ENCODE results near the gene PIGR. TPM values are rescaled to one million over a fixed set of nuclear protein-coding genes. Genes with fewer than 3 reads are reported as not detected.
A peak's percentile ranks its signal among the peaks of the same experiment; 100 is the strongest.

The PIGR gene
- total and polyA plus RNA-seq, 9 of the 15 experiments (the other 6 are each of a cell fraction or from before 2014, with no cell fraction given): 0.01 to 1.5 (median 0.03) TPM; not detected in 4

DNA sequence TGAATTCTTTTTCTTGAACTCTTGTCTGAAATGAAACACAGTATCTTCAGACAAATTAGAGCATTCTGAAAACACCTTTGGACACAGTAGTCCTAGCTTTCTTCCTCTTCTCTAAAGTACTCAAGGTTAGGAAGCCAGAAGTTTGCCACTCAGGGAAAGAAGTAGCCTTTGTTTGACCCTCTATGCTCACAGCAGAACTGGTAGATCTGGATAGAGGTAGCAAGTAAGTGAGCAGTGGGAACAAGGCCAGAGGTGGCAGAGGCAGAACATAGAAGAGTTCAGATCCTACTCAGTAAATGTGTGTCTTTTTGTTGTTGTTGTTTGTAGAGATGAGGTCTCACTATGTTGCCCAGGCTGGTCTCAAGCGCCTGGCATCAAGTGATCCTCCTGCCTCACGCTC lies 7.4 kb upstream of the PIGR start:
- intact Hi-C loops (cut with micrococcal nuclease) (no loop called here), in situ Hi-C loops (cut with MboI) (no loop called here)
- Histone ChIP-seq H4K20me1 (replicated peaks; ENCODE audit: control insufficient read depth, insufficient read depth, low read length) (no peaks in the 10 kb centered on the region), H3K36me3 (ENCODE audit: control insufficient read depth, insufficient read depth, low read length) (no peaks in the 10 kb centered on the region), H3K9ac (ENCODE audit: insufficient read depth in 1 of 2, low read depth in 2 of 2, low read length in 2 of 2) (no peak overlapping the region), H3K27ac (ENCODE audit: extremely low read depth, low read depth, low read length) (no peak overlapping the region), H3K4me2 (ENCODE audit: insufficient read depth, low read length) (no peak overlapping the region), H3K9me1 (ENCODE audit: control insufficient read depth, insufficient read depth, low read length) (no peaks in the 10 kb centered on the region), H3K27me3 (ENCODE audit: control insufficient read depth in 2 of 2, insufficient read depth in 2 of 2, low read length in 2 of 2) (no peaks in the 10 kb centered on the region), H2AFZ (ENCODE audit: low read depth, low read length) (no peak overlapping the region), H3K4me1 (replicated peaks in 1 of 2; ENCODE audit: control insufficient read depth in 2 of 2, insufficient read depth in 2 of 2, low read length in 2 of 2) (peaks cover 6 to 22% of the 10 kb centered on the region in 2 experiments; a peak in 4 of 5 replicates), H3K79me2 (ENCODE audit: control insufficient read depth, insufficient read depth, low read length) (no peaks in the 10 kb centered on the region), H3K9me3 (replicated peaks; ENCODE audit: control insufficient read depth, insufficient read depth, low read depth, low read length) (no peaks in the 10 kb centered on the region), H3K4me3 (no peak overlapping the region)
- ChIA-PET POLR2A (interaction anchor here (1.4 to 1.8 kb wide), 2 partner anchors 18 to 19 kb away, joined by 7 to 8 read pairs; no protein-coding TSS in a partner anchor), CTCF (ENCODE audit: low intra/inter-chr PET ratio) (no interaction called here)
- BruUV-seq (replicated peaks): no TSS peak
- FAIRE-seq (no peak), DNase-seq (ENCODE audit: extremely low read depth in 1 of 4, low spot score in 3 of 4) (no peak), ATAC-seq (no peak)
- TF ChIP-seq, protein P1, sequence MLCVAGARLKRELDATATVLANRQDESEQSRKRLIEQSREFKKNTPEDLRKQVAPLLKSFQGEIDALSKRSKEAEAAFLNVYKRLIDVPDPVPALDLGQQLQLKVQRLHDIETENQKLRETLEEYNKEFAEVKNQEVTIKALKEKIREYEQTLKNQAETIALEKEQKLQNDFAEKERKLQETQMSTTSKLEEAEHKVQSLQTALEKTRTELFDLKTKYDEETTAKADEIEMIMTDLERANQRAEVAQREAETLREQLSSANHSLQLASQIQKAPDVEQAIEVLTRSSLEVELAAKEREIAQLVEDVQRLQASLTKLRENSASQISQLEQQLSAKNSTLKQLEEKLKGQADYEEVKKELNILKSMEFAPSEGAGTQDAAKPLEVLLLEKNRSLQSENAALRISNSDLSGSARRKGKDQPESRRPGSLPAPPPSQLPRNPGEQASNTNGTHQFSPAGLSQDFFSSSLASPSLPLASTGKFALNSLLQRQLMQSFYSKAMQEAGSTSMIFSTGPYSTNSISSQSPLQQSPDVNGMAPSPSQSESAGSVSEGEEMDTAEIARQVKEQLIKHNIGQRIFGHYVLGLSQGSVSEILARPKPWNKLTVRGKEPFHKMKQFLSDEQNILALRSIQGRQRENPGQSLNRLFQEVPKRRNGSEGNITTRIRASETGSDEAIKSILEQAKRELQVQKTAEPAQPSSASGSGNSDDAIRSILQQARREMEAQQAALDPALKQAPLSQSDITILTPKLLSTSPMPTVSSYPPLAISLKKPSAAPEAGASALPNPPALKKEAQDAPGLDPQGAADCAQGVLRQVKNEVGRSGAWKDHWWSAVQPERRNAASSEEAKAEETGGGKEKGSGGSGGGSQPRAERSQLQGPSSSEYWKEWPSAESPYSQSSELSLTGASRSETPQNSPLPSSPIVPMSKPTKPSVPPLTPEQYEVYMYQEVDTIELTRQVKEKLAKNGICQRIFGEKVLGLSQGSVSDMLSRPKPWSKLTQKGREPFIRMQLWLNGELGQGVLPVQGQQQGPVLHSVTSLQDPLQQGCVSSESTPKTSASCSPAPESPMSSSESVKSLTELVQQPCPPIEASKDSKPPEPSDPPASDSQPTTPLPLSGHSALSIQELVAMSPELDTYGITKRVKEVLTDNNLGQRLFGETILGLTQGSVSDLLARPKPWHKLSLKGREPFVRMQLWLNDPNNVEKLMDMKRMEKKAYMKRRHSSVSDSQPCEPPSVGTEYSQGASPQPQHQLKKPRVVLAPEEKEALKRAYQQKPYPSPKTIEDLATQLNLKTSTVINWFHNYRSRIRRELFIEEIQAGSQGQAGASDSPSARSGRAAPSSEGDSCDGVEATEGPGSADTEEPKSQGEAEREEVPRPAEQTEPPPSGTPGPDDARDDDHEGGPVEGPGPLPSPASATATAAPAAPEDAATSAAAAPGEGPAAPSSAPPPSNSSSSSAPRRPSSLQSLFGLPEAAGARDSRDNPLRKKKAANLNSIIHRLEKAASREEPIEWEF (CRISPR knock-in tag; IDR thresholded peaks at IDR 0.05): no peak
- TF ChIP-seq ADNP (tag; IDR thresholded peaks at IDR 0.05): peak; percentile 5; the same call in 1 of the 2 replicates
- 100% methylated on average over 2 of the region's 2 CpGs for WGBS (ENCODE audit: insufficient coverage, low coverage, missing lambda C conversion rate)
